Choroid plexus epithelial cell (primary cell): ENCODE results near the gene PCDHAC1.

Experiments used
- DNase-seq: peaks from one replicate; pipeline ENCODE4 v3.0.0-alpha.2; 2010; ENCODE audit warnings: low read depth
- H3K4me3 ChIP-seq: 2 replicates; pipeline ENCODE4 v1.5.1; 2011; ENCODE audit warnings: low read depth, mild to moderate bottlenecking, control low read depth, low read length, moderate library complexity
- CTCF ChIP-seq: conservative IDR thresholded peaks from 2 replicates; pipeline ENCODE4 v1.5.1; 2011; ENCODE audit warnings: low read depth, mild to moderate bottlenecking, control low read depth, inconsistent platforms, low read length, moderate library complexity

Gene PCDHAC1

DNA sequence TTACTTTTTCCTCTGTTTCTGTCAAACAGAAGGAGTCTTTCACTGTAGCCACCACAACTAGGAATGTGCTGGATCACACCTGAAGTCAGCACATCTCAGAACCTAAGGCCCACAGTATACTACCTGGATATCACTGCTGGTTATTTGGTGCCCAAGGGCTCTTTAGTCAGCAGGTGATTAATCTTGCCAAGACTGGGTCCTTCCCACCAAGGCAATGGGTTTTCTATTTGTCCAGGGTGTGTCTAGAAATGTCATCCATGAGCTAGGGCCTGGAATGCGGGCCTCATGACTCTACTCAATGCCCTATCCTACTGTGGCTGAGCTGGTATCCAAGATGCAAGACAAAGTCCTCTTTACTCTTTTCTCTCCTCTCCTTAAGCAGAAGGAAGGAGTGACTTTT lies 9.8 kb upstream of the PCDHAC1 start:
- no peak for DNase-seq
- no peak overlapping the region for H3K4me3 ChIP-seq
- TF ChIP-seq CTCF = no peak

- TF ChIP-seq CTCF = no peak
- no peak for DNase-seq
- H3K4me3 ChIP-seq = no peak overlapping the region
These were observed 2.5 kb upstream of the PCDHAC1 start for GRCh38 chr5:140923601-140924000.

- TF ChIP-seq CTCF = peak; percentile 33
- peak; percentile 29 for DNase-seq
- peak overlapping the region; percentile 32 for H3K4me3 ChIP-seq
These were observed 536 bp downstream of the PCDHAC1 start for GRCh38 chr5:140926443-140927227.

- H3K4me3 ChIP-seq = peak overlapping the region; percentile 32
- DNase-seq = no peak
- TF ChIP-seq CTCF = no peak
These were observed 1.1 kb downstream of the PCDHAC1 start for GRCh38 chr5:140927228-140927573.

- no peak for DNase-seq
- no peak overlapping the region for H3K4me3 ChIP-seq
- TF ChIP-seq CTCF = no peak
These were observed 9.0 kb downstream of the PCDHAC1 start for GRCh38 chr5:140934964-140935606.

GRCh38 chr5:140946578-140946977 lies 20.5 kb downstream of the PCDHAC1 start:
- DNase-seq = no peak
- no peak for TF ChIP-seq CTCF
- no peak overlapping the region for H3K4me3 ChIP-seq

GRCh38 chr5:140951636-140952035 lies 25.5 kb downstream of the PCDHAC1 start:
- no peak overlapping the region for H3K4me3 ChIP-seq
- DNase-seq = no peak
- no peak for TF ChIP-seq CTCF
